GM19043 (cell line): ENCODE measurements around the gene SELENOM.
"Not testable (repeated sequence)": the region's sequence is repeated elsewhere in the genome, so short reads cannot be mapped to it uniquely, and the experiment has no call there.

Experiments
- ATAC-seq: cut with Tn5 transposase; IDR thresholded peaks from one replicate; pipeline ENCODE4 v1.9.1; 2021; ENCODE audit warnings: low read depth; ENCODE audit not compliant: unreplicated experiment

Gene SELENOM

DNA sequence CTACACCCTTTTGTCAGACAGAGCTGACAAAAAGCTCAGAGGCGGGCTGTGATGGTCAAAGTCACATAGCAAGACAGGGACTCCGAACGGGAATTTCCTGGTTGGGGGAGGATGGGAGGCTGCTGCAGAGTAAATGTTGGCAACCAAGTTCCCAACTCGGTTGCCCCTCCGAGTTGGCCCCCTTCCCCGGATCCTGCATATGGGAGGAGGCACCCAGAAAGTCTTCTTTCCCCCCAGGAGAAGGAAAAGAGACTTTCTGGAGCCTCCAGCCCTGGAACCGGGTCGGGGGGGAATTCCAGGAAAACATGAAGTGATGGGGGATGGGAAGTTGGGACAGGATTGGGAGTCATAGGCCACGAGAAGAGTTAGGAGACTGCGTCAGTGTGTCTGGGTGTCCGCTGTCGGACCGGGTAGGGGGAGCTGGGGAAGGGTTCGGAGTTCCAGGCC is 614 bp downstream of the SELENOM start:
- no peak for ATAC-seq

- ATAC-seq: no peak
Measured at GRCh38 chr22:31106001-31106571, 1.3 kb downstream of the SELENOM start.

DNA sequence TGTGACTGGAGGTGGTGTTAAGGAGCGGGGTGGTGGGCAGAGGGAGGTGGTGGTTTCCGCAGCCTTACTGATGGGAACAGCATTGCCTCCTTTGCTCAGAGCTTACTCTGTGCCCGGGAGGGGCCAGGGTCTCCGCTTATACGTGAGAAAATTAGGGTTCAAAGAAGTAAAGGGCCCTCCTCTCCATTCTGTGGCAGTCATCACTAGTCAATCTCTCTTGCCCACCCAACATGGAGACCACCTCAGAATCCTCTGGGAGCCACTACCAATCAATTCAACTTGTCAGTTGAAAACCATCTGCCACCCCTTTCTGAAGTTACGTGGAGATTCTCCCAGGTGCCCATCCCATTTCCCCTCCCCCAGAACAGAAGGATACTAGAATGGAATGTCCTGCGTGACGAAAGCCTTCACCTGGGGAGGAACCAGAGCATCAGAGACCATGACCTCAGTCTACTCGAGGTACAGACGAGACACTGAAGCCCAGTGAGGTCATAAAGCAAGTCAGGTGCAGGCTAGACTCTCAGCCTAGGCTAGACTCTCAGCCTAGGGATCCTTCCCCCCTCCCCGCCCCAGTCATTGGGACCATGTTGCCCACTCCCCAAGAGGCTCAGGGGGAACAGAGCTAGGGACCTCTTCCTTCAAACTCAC is 2.0 kb downstream of the SELENOM start:
- no peak for ATAC-seq

GRCh38 chr22:31104869-31105268 is 2.5 kb downstream of the SELENOM start:
- ATAC-seq: no peak

GRCh38 chr22:31103899-31104694 is 3.3 kb downstream of the SELENOM start:
- ATAC-seq: no peak

- ATAC-seq: no peak
Measured at GRCh38 chr22:31103111-31103510, 4.3 kb downstream of the SELENOM start.

DNA sequence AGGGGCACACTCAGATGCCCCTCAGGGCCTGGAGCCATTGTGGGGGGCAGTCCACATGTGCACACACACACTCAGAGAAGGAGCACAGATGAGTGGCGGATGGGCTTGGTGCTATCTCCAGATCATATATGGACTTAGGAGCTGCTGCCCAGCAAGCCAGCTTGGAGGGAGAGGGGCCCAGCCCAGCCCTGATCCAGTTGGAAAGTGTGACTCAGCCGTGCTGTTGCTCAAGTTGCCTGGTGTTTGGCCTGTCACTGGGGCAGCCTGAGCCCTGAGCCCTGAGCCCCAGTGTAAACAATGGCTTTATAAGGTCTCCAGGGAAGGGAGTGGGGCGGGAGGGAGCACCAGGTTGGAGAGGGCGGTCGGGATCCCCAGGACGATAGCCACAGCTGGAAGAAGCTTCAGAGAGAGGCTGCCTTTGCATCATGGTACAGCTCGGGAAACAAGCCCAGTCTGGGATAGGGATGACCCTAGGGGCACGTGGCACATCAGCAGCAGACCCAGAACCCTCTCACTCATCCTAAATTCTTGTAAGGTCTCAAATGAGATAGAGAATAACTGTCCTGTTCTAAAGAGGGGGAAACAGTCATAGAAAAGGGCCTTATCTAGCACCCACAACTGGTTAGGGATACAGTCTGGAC is 4.8 kb downstream of the SELENOM start:
- ATAC-seq: no peak

DNA sequence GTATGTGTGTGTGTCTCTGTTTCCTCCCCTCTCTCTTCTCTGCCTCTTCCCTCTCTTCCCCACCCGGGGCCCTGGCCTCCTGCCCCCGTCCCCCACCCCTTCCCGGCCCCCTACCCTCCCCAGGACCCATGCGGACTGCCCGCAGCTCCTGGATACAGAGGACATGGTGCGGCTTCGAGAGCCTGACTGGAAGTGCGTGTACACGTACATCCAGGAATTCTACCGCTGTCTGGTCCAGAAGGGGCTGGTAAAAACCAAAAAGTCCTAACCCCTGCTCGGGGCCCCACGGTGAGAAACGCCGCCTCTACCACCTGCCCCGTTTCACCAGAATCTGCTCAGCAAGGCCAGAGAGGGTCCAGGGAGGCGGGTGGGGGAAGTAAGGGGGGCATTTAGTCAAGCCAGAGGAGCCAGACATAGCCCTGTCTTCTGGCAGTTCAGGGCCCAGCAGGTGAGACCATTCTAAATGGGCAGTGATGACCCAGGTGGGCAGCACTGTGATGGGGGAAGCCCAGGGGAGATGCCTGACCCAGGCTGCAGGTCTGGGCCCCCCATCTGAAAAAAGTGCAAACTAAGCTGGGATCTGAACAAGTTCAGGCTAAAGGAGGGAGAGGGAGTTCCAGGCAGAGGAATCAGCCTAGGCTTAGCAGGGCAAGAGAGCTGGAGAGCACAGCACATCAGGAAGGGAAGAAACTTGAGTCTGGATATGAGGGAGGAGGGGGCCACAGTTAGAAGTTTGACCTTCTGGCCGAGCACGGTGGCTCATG is 6.4 kb downstream of the SELENOM start:
- ATAC-seq: no peak

DNA sequence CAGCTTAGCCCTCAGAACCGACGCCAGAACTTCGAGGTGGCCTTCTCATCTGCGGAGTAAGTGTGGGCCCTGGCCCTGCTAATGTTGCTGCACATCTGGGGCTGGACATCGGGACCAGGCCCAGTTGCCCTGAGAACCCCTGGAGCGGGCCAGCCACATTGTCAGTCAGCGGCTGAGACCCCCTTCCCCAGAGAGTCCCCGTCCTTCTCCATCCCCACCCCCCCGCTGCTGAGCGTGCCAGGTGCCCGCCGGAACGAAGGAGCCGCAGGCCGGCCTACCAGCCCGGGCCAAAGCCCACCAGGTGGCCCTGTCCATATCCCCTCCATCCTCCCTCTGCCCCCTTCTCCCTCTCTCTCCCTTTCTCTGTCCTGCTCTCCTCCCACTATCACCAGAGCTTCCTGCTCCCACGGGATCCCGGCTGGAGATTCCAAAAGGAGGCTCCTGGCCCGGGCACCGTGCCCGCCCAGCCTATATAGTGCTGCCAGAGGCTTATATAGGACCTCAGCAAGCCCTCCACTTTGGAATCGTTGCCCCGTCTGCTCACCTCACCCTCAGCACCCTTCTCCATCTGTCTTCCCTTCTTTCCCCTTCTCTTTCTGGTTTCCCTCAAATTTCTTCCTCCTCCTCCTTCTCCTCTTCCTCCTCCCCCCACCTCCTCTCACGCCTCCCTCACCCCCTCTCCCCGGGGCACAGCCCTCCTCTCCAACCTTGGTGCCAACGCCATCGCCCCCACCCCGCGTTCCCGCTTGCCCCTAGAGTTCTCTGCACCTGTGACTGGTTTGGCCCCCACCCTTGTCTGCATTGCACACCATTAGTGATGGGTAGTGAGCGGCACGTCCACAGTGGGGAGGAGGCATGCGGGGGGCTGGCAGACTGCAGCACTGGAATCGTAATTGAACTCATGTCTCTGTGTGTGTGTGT is 7.3 kb downstream of the SELENOM start:
- no peak for ATAC-seq

- ATAC-seq: no peak
Measured at GRCh38 chr22:31099386-31099785, 8.0 kb downstream of the SELENOM start.

GRCh38 chr22:31098632-31099110 is 8.7 kb downstream of the SELENOM start:
- no peak for ATAC-seq

- ATAC-seq: no peak
Measured at GRCh38 chr22:31097941-31098631, 9.3 kb downstream of the SELENOM start.

- ATAC-seq: not testable (repeated sequence)
Measured at GRCh38 chr22:31097539-31097938, 9.8 kb downstream of the SELENOM start.

DNA sequence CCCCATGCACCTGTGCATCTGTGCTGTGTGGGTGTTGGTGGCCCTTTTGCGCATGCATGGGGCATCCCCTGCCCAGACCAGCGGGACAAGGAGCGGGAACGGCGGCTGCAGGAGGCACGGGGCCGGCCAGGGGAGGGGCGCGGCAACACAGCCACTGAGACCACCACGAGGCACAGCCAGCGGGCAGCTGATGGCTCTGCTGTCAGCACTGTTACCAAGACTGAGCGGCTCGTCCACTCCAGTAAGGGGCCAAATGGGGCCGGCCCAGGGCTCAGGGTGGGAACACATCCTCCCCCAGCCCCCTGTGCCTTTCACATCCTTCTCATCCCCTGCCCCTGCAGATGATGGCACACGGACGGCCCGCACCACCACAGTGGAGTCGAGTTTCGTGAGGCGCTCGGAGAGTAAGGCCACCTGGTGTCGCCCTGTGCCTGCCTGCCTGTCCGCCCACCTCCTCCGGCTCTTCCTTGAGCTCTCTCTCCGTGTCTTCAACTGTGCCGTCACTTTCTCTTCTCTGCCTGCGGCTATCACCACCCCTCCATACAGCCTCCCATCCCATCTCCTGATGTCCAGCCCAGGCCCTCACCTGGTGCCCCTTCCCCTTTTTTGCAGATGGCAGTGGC is 10.6 kb downstream of the SELENOM start:
- ATAC-seq: no peak

DNA sequence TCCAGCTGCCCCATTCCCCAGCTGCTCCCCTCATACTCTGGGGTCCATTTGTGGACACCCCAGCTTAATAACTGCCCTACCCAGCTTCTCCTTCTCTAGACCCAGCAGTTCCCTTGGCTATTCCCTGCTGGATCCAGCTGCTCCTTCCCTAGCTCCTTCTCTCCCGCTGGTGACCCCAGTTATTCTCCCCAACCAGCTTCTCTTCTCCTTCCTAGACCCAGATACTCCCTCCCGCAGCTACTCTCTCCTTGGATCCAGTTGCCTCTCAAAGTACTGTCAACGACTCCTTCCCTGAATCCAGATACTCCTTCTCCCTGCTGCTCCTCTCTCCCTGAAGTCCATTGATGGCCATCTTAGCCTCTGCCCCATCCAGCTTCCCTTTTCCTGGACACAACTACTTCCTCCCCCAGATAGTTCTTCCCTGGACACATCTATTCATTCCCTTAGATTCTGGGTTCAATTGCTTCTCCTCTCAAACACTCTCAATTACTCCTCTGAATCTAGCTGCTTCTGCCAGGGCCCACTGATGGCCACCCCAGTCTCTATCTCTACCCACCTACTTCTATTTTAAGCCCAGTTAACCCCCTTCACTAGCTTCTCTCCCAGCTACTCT is 11.6 kb downstream of the SELENOM start:
- no peak for ATAC-seq

- no peak for ATAC-seq
Measured at GRCh38 chr22:31094741-31095140, 12.6 kb downstream of the SELENOM start.

DNA sequence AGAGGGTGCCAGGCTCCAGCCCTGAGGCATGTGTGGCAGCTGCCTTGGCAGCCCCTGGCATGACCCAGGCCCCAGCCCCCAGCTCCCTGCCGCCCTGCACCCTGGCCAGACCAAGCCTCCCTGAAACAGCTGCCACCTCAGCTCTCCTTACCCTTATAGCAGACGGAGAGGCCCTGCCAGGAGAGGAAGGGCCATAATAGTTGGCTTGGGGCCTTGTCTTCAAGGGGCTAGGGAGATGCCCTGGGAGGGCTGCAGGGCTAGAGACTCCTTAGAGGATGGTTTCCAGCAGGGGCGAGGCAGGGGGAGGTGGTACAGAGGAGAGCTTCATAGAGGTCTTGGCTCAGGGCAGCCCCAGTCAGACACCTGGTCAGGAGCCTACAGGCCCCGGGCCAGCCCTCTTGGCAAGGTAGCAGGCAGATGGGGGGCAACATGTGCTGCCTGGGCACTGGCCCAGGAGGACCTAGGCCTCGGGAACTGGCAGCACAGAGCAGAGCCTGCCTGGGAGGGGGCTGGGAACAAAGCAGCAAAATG is 13.3 kb downstream of the SELENOM start:
- no peak for ATAC-seq
